HG03469 (cell line): ENCODE data around the gene FAM185A.
A peak's percentile ranks its signal among the peaks of the same experiment; 100 is the strongest.
"Not testable (repeated sequence)": the region's sequence is repeated elsewhere in the genome, so short reads cannot be mapped to it uniquely, and the experiment has no call there.

ENCODE experiments used
- ATAC-seq: cut with Tn5 transposase; IDR thresholded peaks from one replicate; pipeline ENCODE4 v1.9.1; 2021; ENCODE audit warnings: mild to moderate bottlenecking, moderate library complexity, moderate number of reproducible peaks; ENCODE audit not compliant: unreplicated experiment

The FAM185A gene

DNA sequence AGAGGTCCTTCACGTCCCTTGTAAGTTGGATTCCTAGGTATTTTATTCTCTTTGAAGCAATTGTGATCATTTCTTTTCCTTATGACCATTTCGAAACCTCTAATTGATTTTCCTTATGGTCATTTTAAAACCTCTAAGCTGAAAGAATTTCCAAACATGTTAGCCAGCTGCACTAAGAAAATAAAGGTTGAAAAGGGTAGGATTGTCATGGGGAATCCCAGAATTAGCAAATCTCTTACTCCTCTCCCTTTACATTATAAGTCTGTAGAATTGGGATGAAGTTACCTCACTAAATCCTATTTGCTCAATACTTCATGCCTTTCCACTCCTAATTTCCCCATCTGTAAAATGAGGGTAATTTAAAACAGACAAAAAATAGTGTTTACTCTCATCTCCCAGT lies 79.5 kb downstream of the FAM185A start:
- ATAC-seq, result no peak

DNA sequence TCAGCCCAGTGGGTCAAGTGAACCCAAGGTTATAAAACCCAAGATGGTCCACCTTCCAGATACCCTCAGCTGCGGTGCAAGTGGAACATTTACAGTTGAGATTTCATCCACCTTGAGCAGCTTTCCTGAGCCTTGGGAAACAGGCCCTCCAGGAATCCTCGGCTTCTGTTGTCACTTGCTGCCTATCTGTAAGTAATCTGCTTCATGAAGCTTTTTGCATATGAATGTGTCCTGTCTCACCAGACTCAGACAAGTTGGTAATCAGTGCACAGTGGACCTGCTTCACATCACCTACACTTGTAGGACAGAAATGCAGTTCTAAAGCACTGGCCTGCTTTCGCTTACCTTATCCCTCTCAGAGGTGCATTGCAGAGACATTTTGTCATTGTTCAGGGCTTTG lies 80.3 kb downstream of the FAM185A start:
- ATAC-seq, result no peak

DNA sequence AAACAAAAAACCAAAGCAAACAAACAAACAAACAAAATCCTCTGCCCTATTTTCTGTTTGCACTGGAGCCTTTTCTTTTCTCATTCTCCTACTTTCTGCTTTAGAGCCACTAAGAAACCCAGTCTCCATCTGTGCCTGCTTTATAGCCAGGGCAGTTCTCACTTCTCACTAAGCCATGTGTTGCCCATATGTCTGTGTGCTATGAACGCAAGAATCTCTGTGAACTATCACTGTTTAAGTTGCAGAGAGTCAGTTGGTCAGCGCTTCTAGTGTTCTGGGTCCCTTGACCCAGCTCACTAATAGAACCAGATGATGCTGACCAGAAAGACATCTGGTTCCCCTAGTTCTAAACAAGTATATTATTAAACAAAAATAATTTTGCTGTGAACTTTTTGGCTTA lies 81.4 kb downstream of the FAM185A start:
- no peak for ATAC-seq

DNA sequence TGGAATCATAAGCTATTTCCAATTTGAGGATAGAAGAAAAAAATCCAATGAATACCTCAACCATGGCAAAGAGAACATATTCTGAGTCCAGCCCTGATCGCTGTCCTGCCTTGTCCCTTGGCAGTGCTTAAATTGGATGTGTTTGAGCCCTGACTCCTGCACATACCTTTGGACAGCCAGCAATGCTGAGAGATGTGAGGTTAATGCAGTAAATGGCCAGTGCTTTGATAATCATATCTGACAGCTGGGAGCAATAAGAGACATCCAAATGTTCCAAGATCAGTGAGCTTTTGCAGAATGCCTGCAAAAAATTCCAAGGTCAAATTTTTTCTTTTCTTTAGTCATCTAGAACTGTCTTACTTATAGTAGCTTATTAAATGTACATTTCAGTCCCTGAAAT lies 83.9 kb downstream of the FAM185A start:
- no peak for ATAC-seq

DNA sequence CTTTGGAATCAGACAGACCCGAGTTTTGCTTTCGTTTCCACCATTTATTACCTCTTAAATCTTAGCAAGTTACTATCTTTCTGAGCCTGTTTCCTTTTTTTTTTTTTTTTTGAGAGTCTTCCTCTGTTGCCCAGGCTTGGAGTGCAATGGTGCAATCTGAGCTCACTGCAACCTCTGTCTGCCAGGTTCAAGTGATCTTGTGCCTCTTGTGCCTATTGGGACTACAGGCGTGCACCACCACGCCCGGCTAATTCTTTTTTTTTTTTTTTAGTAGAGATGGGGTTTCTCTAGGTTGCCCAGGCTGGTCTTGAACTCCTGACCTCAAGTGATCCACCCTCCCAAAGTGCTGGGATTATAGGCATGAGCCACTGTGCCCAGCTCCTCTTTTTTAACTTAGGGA lies 84.5 kb downstream of the FAM185A start:
- no peak for ATAC-seq

DNA sequence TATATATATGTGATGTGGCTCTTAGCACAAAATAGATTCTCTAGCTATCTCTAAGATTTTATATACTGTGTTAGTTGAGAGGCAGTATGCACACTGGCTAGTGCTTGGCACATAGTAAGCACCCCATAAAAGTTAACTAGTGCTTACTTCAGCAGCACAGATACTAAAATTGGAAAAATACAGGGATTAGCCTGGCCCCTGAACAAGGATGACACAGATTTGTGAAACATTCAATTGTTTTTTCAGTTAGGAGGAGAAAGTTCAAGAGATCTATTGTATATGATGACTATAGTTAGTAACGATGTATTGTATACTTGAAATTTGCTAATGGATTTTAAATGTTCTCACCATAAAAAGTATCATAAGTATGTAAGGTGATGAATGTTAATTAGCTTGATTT lies 85.7 kb downstream of the FAM185A start:
- ATAC-seq, result no peak

DNA sequence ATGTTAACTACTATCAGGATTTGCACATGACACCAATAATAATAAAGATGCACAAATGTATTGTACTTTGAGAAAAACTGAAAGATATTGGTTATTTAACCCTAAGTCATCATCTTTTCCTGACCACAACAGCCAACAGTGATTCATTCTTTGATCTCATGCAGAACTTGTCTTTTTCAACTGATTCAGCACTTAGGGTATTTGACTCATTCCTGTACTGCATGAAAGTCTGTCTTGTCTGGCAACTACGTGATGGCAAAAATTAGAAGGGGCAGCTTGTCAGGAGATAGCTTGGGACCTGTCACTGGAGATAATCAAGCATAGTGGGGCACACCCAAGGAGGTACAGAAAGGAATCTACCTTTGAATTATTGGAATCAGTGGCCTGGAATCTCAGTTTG lies 86.2 kb downstream of the FAM185A start:
- ATAC-seq, result peak; percentile 95

DNA sequence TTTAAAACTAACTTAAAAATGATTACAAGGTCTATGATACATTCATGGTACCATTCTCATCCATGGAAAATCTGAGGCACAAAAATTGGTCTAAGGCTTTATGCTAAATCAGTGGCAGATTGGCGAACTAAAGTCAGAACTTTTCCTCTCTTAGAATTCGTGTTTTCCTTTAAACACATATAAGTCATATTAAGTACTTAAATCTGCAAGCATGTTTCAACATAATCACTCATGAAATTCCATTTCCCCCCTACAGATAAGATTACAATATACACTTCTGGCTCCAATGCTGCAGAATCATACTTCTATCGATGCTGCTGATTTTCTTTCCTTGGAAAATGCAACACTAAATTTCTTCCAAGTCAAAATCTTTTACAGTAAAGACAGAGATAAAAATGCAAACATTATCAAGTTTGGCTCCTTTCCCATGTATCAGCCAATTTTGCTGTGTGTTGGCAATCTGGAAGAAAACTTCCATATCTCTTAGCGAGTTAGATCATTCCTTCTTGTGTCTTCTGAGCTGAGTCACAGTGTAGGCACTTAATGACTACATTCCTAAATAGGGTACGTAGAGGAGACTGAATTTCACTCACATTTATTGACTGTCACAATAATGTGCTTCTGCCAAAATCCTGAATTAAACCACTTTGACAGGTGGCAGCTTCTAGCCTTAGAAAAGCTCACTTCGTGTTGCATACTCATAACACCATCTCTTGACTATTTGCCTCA lies 87.6 kb downstream of the FAM185A start:
- ATAC-seq, result no peak

DNA sequence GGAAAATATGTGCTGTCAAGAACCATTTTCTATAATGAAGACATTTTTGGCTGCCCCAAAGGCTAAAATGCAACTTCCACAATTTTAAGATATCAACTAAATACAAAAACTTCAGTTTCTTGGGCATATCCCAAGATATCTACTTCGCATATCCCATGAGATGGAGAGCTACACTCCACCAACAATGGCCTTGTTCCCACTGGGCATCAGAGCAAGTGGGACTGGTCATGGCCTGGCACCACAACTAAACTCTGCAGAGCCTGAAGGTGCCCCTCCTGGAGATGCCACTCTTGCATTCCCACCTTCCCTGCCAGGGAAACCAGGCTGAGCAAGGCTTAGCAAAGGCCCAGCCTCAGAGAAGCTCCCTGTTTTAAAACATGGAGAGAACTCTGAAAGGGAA lies 88.2 kb downstream of the FAM185A start:
- no peak for ATAC-seq

DNA sequence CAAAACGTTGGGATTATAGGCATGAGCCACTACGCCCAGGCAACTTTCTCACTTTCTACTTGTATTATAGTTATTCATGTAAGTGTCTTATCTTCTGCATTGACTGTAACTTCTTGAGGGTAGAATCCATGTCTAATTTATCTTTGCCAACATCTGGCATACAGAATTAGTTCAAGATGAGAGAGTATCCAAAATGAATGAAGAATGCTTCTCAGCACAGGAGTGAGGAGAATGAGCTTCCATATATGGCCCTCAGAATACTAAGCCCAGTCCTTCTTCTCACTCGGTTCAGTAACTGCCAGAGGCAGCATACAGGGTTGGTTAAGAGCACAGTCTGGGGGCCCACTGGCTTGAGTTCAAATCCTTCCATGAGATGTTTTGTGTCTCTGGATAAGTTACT lies 89.0 kb downstream of the FAM185A start:
- ATAC-seq, result no peak

DNA sequence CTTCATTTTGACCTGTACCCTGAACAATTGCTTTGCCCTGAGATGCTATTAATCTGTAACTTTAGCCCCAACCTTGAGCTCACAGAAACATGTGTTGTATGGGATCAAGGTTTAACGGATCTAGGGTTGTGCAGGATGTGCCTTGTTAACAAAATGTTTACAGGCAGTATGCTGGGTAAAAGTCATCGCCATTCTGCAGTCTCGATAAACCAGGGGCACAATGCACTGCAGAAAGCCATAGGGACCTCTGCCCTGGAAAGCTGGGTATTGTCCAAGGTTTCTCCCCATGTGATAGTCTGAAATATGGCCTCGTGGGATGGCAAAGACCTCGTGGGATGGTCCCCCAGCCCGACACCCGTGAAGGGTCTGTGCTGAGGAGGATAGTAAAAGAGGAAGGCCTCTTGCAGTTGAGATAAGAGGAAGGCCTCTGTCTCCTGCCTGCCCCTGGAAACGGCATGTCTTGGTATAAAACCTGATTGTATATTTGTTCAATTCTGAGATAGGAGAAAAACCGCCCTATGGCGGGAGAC lies 89.8 kb downstream of the FAM185A start:
- not testable (repeated sequence) for ATAC-seq

DNA sequence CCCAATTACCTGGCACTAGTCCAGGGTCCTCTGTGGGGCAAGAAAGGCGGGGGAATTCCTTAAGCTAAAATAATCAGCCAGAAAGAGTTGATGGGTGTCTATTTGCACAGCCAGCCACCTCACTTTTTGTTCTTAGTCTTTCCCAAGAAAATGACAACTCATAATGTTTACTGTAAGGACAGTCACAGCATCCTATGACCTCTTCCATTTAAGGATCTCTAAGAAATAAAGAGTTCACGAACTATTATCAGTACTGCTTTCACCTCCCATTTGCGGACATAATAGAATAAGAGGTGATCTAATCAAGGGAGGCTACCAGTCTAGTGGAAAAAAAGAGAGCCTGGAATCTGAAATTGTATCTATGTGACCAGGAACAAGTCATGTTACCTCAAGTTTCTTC lies 91.6 kb downstream of the FAM185A start:
- no peak for ATAC-seq

DNA sequence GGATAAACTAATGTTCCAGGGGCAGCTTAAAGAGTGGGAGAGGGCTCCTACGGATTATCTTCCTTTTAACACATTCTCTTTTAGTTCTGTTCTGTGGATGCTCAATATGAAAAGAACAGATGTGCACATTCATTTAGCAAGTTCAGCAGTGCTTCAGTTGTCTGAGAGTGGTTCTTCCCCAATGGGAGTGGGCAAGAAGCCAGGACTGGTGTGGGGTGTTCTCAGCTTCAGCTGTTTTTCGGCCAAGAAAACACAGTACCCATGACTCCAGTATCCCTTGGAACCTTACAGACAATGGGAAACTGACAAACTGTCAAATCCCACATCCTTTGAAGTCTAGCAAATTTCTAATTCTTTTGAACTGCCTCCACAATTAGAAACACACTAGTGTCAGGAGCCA lies 92.5 kb downstream of the FAM185A start:
- peak; percentile 32 for ATAC-seq

DNA sequence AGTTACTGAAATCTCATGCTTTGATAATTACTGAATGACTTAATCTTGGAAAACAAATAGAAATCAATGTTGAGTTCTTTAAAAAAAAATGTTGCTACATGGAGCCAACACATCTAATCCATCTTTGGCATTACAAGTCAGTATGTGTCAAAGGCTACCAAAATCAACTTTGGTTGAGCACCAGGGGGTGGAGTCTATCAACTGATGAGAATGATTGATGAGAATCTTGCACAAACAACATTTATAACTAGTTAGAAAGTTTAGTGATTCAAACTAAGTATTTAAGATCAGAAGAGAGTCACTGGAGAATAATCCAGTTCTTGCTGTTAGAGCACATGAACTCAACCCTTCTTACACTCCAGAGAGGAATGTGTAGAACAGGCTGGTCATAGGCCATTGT lies 93.5 kb downstream of the FAM185A start:
- ATAC-seq, result no peak

DNA sequence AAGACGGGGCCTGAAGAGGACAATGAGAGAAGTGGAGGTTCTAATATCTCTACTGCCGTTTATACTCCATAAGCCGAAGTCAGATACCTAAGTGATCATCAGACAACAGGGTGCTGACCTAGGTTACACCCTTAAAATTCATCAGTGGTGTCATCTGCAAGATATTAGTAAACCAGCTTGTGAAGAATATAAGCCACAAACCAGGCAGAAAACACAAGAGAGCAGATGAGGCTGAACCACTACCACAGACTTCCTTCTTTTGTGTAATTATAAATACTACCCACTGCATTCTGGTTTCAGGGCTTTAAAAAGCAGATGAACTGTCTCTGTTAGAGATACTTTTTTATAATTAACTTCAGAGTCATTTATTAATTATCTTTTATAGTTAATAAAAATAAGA lies 95.1 kb downstream of the FAM185A start:
- ATAC-seq, result peak; percentile 83

DNA sequence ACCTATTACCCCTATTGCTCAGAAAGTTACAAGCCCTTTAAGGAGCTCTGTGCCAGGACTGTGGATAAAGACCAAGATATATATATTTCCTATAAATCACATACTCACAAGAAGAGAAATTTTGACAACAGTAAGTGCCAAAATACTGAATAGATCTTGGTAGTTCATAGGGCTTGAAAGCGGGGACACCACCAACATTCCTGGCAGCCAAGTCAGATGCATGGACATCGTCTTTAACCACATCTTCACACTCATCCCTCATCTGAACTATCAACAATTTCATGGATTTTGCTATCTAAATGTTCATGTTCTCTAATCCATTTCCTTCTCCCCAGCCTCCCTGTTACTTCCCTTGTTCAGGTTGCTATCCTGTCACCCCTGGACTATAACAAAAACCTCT lies 96.5 kb downstream of the FAM185A start:
- no peak for ATAC-seq

DNA sequence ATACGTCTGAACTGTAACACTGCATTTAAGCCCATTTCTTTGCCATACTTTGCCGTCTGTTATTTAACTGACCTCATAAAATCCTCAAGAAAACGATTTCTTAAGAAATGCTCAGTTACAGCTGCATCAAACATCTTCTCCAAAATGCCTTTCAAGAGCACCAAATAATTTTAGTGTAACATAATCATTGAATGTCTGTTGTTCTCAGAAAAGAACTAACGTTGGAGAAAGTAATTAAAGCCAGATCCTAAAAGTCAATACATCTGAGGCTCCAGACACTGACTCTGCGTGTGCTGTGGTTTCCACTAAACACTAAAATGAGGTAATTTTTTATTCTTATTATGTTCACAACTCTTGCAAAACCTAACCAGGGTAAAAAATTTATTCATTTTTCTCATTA lies 100.3 kb downstream of the FAM185A start:
- no peak for ATAC-seq

DNA sequence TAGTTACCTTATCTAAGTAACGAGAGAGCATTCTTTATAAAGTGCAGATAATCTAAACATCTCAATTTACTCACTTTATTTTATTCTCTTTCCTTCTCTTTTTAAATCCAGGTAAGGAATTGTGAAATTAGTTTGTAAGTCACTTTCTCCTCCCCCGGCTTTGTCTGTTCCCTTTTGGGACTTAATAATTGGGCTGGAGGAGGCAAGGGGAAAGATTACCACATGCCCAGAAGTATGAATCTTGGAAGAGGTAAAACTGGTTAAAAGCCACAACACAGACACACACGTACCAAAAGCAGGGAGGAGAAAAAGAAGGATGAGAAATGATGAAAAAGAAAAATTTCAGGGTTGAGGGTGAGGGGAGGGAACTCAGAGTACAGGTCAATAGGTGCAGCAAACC lies 100.7 kb downstream of the FAM185A start:
- ATAC-seq, result no peak

DNA sequence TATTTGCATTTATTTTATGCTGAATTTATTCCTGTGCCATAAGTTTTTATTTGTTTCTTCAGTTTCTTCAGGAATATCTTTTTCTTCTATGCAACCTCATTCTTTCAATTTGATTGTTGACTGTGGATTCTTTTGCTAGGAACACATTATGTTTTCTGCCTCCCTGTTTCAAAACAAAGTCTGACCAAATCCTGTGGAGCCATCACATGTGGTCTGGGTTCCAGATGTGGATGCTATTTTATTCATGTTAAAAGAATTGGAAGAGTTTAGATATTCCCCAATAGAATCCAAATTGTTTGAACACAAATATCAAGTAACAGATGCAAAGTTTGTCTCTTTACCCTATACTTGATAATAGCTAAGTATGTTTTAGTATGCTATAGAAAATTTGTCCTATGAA lies 107.2 kb downstream of the FAM185A start:
- ATAC-seq, result no peak
